HCT116 (cell line): ENCODE results near the gene POLA2. TPM values are rescaled to one million over a fixed set of nuclear protein-coding genes. Genes with fewer than 3 reads are reported as not detected.

Source experiments
- ATAC-seq: fragments of 200-7000 bp; cut with Tn5 transposase; 2 replicates; pipeline ENCODE4 v1.9.1; 2020; ENCODE audit warnings: mild to moderate bottlenecking, moderate library complexity
- BruUV-seq: library from RNA; stranded (reverse); fragments of 400-500 nt; replicated peaks from 2 replicates; lab custom pipeline; 2021; lab: Mats Ljungman, UMichigan
- CTCF ChIA-PET: fragments of 300-600 bp; sonication (Branson Sonifier 250); formaldehyde crosslinking; loops from one replicate; lab custom pipeline; 2021; ENCODE audit warnings: antibody characterized with exemption; lab: Charles Lee
- POLR2A ChIA-PET: fragments of 300-600, 350-600 bp; sonication (Branson Sonifier 250); formaldehyde crosslinking; loops from one replicate; lab custom pipeline; 2021; ENCODE audit warnings: antibody characterized with exemption; lab: Charles Lee
- RAD21 ChIA-PET, 2 experiments: fragments of 300-600 bp; sonication (Branson Sonifier 250); formaldehyde crosslinking; loops; one replicate each; lab custom pipeline; 2023; ENCODE audit warnings: low total read pairs in 2 of 2; ENCODE audit not compliant: uncharacterized antibody in 2 of 2, unreplicated experiment in 2 of 2, low non-redundant PET in 1 of 2; lab: Charles Lee
- DNase-seq: peaks from one replicate; pipeline ENCODE4 v3.0.0-alpha.2; 2010; ENCODE audit warnings: low read depth, low spot score
- H2AFZ ChIP-seq: fragments of 200-600 bp; shearing (Covaris generic), sonication (generic); 2 replicates; pipeline ENCODE4 v1.6.1; 2017; ENCODE audit warnings: low read depth, mixed run types, mixed read lengths, antibody characterized with exemption, low read length; ENCODE audit not compliant: poor library complexity, severe bottlenecking
- H3K27ac ChIP-seq: 2 replicates; pipeline ENCODE4 v1.5.1; 2012; ENCODE audit warnings: low read depth, low read length
- H3K27me3 ChIP-seq: fragments of 200-600 bp; sonication (generic); 2 replicates; pipeline ENCODE4 v1.6.1; 2016; ENCODE audit warnings: mixed run types, low read length, mixed read lengths; ENCODE audit not compliant: insufficient read depth
- H3K36me3 ChIP-seq, 2 experiments: fragments of 200-500 bp in 1 of 2; fragments of 200-600 bp in 1 of 2; sonication (Bioruptor generic) in 1 of 2; sonication (generic) in 1 of 2; 2 replicates each; pipeline versions ENCODE4 v1.5.1 to v1.6.1; 2014 to 2016; ENCODE audit warnings: low read length in 2 of 2, inconsistent platforms in 1 of 2, mixed read lengths in 1 of 2, mixed run types in 1 of 2; ENCODE audit not compliant: insufficient read depth in 2 of 2, control insufficient read depth in 1 of 2
- H3K4me1 ChIP-seq, 2 experiments: fragments of 200-600 bp in 1 of 2; sonication (generic) in 1 of 2; 2 replicates each; pipeline versions ENCODE4 v1.5.1 to v1.6.1; 2012 to 2017; ENCODE audit warnings: low read length in 2 of 2, inconsistent platforms in 1 of 2, mild to moderate bottlenecking in 1 of 2, mixed read lengths in 1 of 2, mixed run types in 1 of 2, moderate library complexity in 1 of 2; ENCODE audit not compliant: insufficient read depth in 2 of 2, control insufficient read depth in 1 of 2
- H3K4me2 ChIP-seq: fragments of 200-600 bp; sonication (generic); 2 replicates; pipeline ENCODE4 v1.6.1; 2017; ENCODE audit warnings: mixed run types, low read length, mixed read lengths
- H3K4me3 ChIP-seq, 2 experiments: fragments of 200-600 bp in 1 of 2; sonication (generic) in 1 of 2; replicated peaks in 1 of 2; 2 replicates each; pipeline ENCODE4 v1.5.1; 2011 to 2016; ENCODE audit warnings: low read length in 2 of 2, control low read depth in 1 of 2, low read depth in 1 of 2, mild to moderate bottlenecking in 1 of 2, mixed read lengths in 1 of 2, mixed run types in 1 of 2
- H3K79me2 ChIP-seq: fragments of 200-600 bp; sonication (generic); 2 replicates; pipeline ENCODE4 v1.6.1; 2017; ENCODE audit warnings: mild to moderate bottlenecking, mixed run types, low read length, moderate library complexity, mixed read lengths; ENCODE audit not compliant: insufficient read depth
- H3K9ac ChIP-seq: fragments of 200-600 bp; sonication (generic); 2 replicates; pipeline ENCODE4 v1.6.1; 2016; ENCODE audit warnings: low read length, mixed read lengths
- H3K9me2 ChIP-seq: fragments of 200-600 bp; sonication (generic), shearing (Covaris generic); 2 replicates; pipeline ENCODE4 v1.6.1; 2017; ENCODE audit warnings: mixed run types, mild to moderate bottlenecking, moderate library complexity; ENCODE audit not compliant: insufficient read depth
- H3K9me3 ChIP-seq, 2 experiments: fragments of 200-500 bp in 1 of 2; fragments of 200-600 bp in 1 of 2; sonication (Bioruptor generic) in 1 of 2; sonication (generic) in 1 of 2; 2 replicates each; pipeline ENCODE4 v1.6.1; 2014 to 2017; ENCODE audit warnings: low read length in 2 of 2, mixed read lengths in 2 of 2, inconsistent platforms in 1 of 2, low read depth in 1 of 2, mild to moderate bottlenecking in 1 of 2, mixed run types in 1 of 2, moderate library complexity in 1 of 2; ENCODE audit not compliant: control insufficient read depth in 1 of 2, insufficient read depth in 1 of 2
- H4K20me1 ChIP-seq: fragments of 200-600 bp; sonication (generic), shearing (Covaris generic); 2 replicates; pipeline ENCODE4 v1.6.1; 2017; ENCODE audit warnings: mixed run types, mild to moderate bottlenecking, moderate library complexity; ENCODE audit not compliant: insufficient read depth
- EGR1 ChIP-seq: IDR thresholded peaks from 2 replicates; pipeline ENCODE4 v1.6.1; 2012; ENCODE audit warnings: low read depth
- EZH2phosphoT487 ChIP-seq: fragments of 200-600 bp; IDR thresholded peaks from 2 replicates; pipeline ENCODE4 v1.6.1; 2018; ENCODE audit warnings: antibody characterized with exemption, borderline replicate concordance
- POLR2AphosphoS5 ChIP-seq: IDR thresholded peaks from 2 replicates; pipeline ENCODE4 v1.6.1; 2011; ENCODE audit warnings: mild to moderate bottlenecking, low read depth, low read length, moderate library complexity
- SRF ChIP-seq: IDR thresholded peaks from 2 replicates; pipeline ENCODE4 v1.6.1; 2012; ENCODE audit warnings: low read depth
- intact Hi-C: fragments of 100-400 bp; cut with micrococcal nuclease; formaldehyde crosslinking; loops from 2 replicates; pipeline ENCODE4 v1.10.0; 2022
- total RNA-seq: library from RNA; stranded (reverse); gene quantifications from one replicate; pipeline ENCODE4 v1.2.1, GENCODE V29; 2021; ENCODE audit not compliant: unreplicated experiment
- TF ChIP-seq, protein P1 (sequence below): IDR thresholded peaks from 2 replicates; pipeline ENCODE4 v1.6.1; 2011; ENCODE audit warnings: mild to moderate bottlenecking, low read length, moderate library complexity; ENCODE audit not compliant: insufficient replicate concordance; ENCODE audit errors: extremely low read depth
- TF ChIP-seq, protein P2 (sequence below), 3 experiments: fragments of 200-600 bp in 1 of 3; sonication (generic) in 1 of 3; IDR thresholded peaks in 2 of 3; conservative IDR thresholded peaks in 1 of 3; 2 replicates each; pipeline ENCODE4 v1.5.1; 2012 to 2017; ENCODE audit warnings: low read depth in 2 of 3, low read length in 2 of 3, antibody characterized with exemption in 1 of 3, borderline replicate concordance in 1 of 3, control low read depth in 1 of 3, mild to moderate bottlenecking in 1 of 3, mixed read lengths in 1 of 3, mixed run types in 1 of 3, moderate library complexity in 1 of 3; ENCODE audit not compliant: insufficient read depth in 1 of 3
- TF ChIP-seq, protein P3 (sequence below): IDR thresholded peaks from 2 replicates; pipeline ENCODE4 v1.6.1; 2012; ENCODE audit warnings: low read depth

The POLA2 gene
- total RNA-seq, 1 experiment from 2014 or later = 20.0 TPM

DNA sequence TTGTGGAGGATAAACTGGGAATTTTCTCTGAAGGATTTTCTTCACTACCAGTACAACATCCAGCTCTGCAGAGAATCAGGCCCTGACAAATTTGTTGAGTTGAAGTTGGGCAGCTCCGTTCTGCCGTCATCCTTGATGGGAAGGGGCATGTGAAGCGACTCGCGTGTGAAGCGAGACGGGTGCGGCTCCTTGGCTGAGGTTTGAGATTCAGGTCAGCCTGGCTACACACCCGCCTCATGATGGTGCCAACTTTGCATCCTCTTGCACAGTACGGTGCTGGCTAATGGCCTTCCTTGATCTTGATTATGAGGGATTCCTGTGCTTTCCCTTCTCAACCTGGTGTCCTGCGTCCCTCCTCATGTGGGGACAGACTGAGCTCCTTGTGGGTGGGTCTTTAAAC is 33.2 kb downstream of the POLA2 start:
- CTCF ChIA-PET = no interaction called here
- H3K9ac ChIP-seq = no peak overlapping the region

DNA sequence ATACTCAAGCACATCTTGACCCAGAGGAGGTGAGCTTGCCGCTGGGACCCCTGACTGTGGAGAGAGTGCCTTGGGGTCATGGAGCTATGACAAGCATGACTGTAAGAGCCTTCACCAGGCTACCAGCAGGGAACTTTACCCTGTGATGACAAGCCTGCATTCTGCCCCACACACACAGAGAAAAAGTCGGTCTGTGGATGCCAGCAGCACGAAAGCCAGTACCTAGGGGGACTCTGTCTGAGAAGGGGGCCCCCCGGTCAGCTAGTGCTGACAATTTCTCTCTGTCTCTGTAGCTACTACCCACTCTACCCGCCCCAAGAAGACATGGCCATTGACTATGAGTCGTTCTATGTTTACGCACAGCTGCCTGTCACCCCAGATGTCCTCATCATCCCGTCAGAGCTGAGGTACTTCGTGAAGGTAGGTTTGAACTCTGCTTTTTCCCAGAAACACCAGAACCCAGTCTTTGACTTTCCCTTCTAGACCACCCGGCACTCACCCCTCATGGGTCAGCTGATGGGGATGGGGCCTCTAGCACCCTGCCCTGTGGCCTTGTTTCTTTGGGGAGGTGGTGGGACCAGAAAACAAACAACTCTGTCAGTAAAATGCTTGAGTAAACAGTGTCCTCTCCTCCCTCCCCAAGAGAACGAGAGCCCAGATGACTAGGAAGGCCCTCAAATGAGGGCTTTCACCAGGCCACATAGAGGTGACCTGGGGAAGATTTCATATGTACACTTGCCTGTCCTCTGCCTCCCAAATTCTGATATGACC is 34.0 kb downstream of the POLA2 start:
- ChIA-PET CTCF (interaction anchor here (0.9 kb wide), 1 partner anchor 21 kb away, joined by 3 read pairs; no protein-coding TSS in a partner anchor), RAD21 (no interaction called here), POLR2A (no interaction called here)
- BruUV-seq = no TSS peak
- no peaks in the 10 kb centered on the region for H4K20me1 ChIP-seq
- no peak overlapping the region for H3K4me3 ChIP-seq
- H2AFZ ChIP-seq = no peak overlapping the region
- DNase-seq = no peak
- no peaks in the 10 kb centered on the region for H3K9me3 ChIP-seq
- ATAC-seq = no peak
- H3K36me3 ChIP-seq = peaks cover 18 to 49% of the 10 kb centered on the region in 2 experiments; a peak in 3 of 4 replicates
- H3K79me2 ChIP-seq = no peaks in the 10 kb centered on the region
- no peaks in the 10 kb centered on the region for H3K27me3 ChIP-seq
- no peaks in the 10 kb centered on the region for H3K9me2 ChIP-seq
- TF ChIP-seq, protein P1, sequence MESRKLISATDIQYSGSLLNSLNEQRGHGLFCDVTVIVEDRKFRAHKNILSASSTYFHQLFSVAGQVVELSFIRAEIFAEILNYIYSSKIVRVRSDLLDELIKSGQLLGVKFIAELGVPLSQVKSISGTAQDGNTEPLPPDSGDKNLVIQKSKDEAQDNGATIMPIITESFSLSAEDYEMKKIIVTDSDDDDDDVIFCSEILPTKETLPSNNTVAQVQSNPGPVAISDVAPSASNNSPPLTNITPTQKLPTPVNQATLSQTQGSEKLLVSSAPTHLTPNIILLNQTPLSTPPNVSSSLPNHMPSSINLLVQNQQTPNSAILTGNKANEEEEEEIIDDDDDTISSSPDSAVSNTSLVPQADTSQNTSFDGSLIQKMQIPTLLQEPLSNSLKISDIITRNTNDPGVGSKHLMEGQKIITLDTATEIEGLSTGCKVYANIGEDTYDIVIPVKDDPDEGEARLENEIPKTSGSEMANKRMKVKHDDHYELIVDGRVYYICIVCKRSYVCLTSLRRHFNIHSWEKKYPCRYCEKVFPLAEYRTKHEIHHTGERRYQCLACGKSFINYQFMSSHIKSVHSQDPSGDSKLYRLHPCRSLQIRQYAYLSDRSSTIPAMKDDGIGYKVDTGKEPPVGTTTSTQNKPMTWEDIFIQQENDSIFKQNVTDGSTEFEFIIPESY = no peak
- TF ChIP-seq POLR2AphosphoS5 (no peak), SRF (no peak), EZH2phosphoT487 (no peak)
- TF ChIP-seq, protein P2, sequence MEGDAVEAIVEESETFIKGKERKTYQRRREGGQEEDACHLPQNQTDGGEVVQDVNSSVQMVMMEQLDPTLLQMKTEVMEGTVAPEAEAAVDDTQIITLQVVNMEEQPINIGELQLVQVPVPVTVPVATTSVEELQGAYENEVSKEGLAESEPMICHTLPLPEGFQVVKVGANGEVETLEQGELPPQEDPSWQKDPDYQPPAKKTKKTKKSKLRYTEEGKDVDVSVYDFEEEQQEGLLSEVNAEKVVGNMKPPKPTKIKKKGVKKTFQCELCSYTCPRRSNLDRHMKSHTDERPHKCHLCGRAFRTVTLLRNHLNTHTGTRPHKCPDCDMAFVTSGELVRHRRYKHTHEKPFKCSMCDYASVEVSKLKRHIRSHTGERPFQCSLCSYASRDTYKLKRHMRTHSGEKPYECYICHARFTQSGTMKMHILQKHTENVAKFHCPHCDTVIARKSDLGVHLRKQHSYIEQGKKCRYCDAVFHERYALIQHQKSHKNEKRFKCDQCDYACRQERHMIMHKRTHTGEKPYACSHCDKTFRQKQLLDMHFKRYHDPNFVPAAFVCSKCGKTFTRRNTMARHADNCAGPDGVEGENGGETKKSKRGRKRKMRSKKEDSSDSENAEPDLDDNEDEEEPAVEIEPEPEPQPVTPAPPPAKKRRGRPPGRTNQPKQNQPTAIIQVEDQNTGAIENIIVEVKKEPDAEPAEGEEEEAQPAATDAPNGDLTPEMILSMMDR (IDR thresholded peaks at IDR 0.05 in 2 of 3, conservative IDR thresholded peaks at IDR 0.05 in 1 of 3; ENCODE audit: borderline replicate concordance in 1 of 3, insufficient read depth in 1 of 3, low read depth in 2 of 3, low read length in 2 of 3) = no peak
- TF ChIP-seq, protein P3, sequence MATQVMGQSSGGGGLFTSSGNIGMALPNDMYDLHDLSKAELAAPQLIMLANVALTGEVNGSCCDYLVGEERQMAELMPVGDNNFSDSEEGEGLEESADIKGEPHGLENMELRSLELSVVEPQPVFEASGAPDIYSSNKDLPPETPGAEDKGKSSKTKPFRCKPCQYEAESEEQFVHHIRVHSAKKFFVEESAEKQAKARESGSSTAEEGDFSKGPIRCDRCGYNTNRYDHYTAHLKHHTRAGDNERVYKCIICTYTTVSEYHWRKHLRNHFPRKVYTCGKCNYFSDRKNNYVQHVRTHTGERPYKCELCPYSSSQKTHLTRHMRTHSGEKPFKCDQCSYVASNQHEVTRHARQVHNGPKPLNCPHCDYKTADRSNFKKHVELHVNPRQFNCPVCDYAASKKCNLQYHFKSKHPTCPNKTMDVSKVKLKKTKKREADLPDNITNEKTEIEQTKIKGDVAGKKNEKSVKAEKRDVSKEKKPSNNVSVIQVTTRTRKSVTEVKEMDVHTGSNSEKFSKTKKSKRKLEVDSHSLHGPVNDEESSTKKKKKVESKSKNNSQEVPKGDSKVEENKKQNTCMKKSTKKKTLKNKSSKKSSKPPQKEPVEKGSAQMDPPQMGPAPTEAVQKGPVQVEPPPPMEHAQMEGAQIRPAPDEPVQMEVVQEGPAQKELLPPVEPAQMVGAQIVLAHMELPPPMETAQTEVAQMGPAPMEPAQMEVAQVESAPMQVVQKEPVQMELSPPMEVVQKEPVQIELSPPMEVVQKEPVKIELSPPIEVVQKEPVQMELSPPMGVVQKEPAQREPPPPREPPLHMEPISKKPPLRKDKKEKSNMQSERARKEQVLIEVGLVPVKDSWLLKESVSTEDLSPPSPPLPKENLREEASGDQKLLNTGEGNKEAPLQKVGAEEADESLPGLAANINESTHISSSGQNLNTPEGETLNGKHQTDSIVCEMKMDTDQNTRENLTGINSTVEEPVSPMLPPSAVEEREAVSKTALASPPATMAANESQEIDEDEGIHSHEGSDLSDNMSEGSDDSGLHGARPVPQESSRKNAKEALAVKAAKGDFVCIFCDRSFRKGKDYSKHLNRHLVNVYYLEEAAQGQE = no peak
- peaks cover 5 to 10% of the 10 kb centered on the region in 2 experiments; a peak in 2 of 4 replicates for H3K4me1 ChIP-seq
- intact Hi-C loops = no loop called here
- H3K4me2 ChIP-seq = no peak overlapping the region
- H3K9ac ChIP-seq = no peak overlapping the region
- H3K27ac ChIP-seq = no peak overlapping the region

More for the DNA sequence above, 33.2 kb downstream of the POLA2 start:
- Histone ChIP-seq H3K36me3 (peaks cover 23 to 54% of the 10 kb centered on the region in 2 experiments; a peak in 3 of 4 replicates), H4K20me1 (no peaks in the 10 kb centered on the region), H3K9me3 (no peaks in the 10 kb centered on the region), H3K4me1 (peaks cover 5 to 10% of the 10 kb centered on the region in 2 experiments; a peak in 2 of 4 replicates), H3K27me3 (no peaks in the 10 kb centered on the region), H3K27ac (no peak overlapping the region), H3K4me3 (no peak overlapping the region), H3K9me2 (no peaks in the 10 kb centered on the region), H3K4me2 (no peak overlapping the region), H2AFZ (no peak overlapping the region), H3K79me2 (no peaks in the 10 kb centered on the region)
- ATAC-seq (no peak), DNase-seq (no peak)
- BruUV-seq = no TSS peak
- ChIA-PET POLR2A (no interaction called here), RAD21 (no interaction called here)
- intact Hi-C loops = no loop called here
- TF ChIP-seq EGR1 = no peak
